Large intestine (tissue), 3 donors: ENCODE data around the gene MED13. TPM values are rescaled to one million over a fixed set of nuclear protein-coding genes. Genes with fewer than 3 reads are reported as not detected.
"Not testable (repeated sequence)": the region's sequence is repeated elsewhere in the genome, so short reads cannot be mapped to it uniquely, and the experiment has no call there.

Experiments used
- DNase-seq, 2 donors: peaks; one replicate each; pipeline versions ENCODE4 v3.0.0 to v3.0.0-alpha.2; 2013
- H3K27ac ChIP-seq: one replicate; pipeline ENCODE4 v1.5.1; 2013; ENCODE audit warnings: low read length
- H3K27me3 ChIP-seq: 2 replicates; pipeline ENCODE4 v1.6.1; 2013; ENCODE audit warnings: low read length; ENCODE audit not compliant: control insufficient read depth, insufficient read depth
- H3K36me3 ChIP-seq: 2 replicates; pipeline ENCODE4 v1.6.1; 2013; ENCODE audit warnings: low read length; ENCODE audit not compliant: control insufficient read depth, insufficient read depth
- H3K4me1 ChIP-seq: one replicate; pipeline ENCODE4 v1.6.1; 2013; ENCODE audit warnings: low read length; ENCODE audit not compliant: control insufficient read depth, insufficient read depth
- H3K4me3 ChIP-seq: one replicate; pipeline ENCODE4 v1.5.1; 2013; ENCODE audit warnings: low read length
- H3K9me3 ChIP-seq: one replicate; pipeline ENCODE4 v1.6.1; 2013; ENCODE audit warnings: mild to moderate bottlenecking, low read depth, low read length, moderate library complexity; ENCODE audit not compliant: control insufficient read depth
- WGBS: methylation state at CpG from one replicate; pipeline ENCODE4 v1.1.5; 2013; ENCODE audit warnings: low lambda C conversion rate; ENCODE audit not compliant: insufficient coverage; 5-methylcytosine and 5-hydroxymethylcytosine counted together
- polyA plus RNA-seq: library from polyadenylated mRNA; unstranded; fragments of 120-200 nt; gene quantifications from one replicate; pipeline ENCODE4 v1.2.1, GENCODE V29; 2013

Gene MED13
- polyA plus RNA-seq, 1 donor, result 29.3 TPM

- Histone ChIP-seq H3K4me1 (peaks cover 9% of the 10 kb centered on the region), H3K4me3 (no peak overlapping the region), H3K9me3 (no peaks in the 10 kb centered on the region), H3K27me3 (no peaks in the 10 kb centered on the region), H3K27ac (no peak overlapping the region), H3K36me3 (no peaks in the 10 kb centered on the region)
- WGBS, result 100% methylated on average over 1 of the region's 2 CpGs
- no peak for DNase-seq
Observed at GRCh38 chr17:62073993-62074392, 8.9 kb upstream of the MED13 start.

- H3K36me3 ChIP-seq, H3K4me1 ChIP-seq, DNase-seq, H3K9me3 ChIP-seq, H3K4me3 ChIP-seq, H3K27me3 ChIP-seq, H3K27ac ChIP-seq: not testable (repeated sequence)
- no CpG with 5 or more reads among the region's 21 CpGs for whole genome bisulfite sequencing
Observed at GRCh38 chr17:62072855-62073254, 7.8 kb upstream of the MED13 start.

GRCh38 chr17:62070900-62071299, 5.8 kb upstream of the MED13 start:
- WGBS, result 96% methylated on average over 2 of the region's 2 CpGs
- Histone ChIP-seq H3K27ac (no peak overlapping the region), H3K9me3 (no peaks in the 10 kb centered on the region), H3K4me3 (no peak overlapping the region), H3K27me3 (no peaks in the 10 kb centered on the region), H3K4me1 (peaks cover 3% of the 10 kb centered on the region), H3K36me3 (no peaks in the 10 kb centered on the region)
- DNase-seq, result no peak

- Histone ChIP-seq H3K27ac (no peak overlapping the region), H3K27me3 (no peaks in the 10 kb centered on the region), H3K9me3 (no peaks in the 10 kb centered on the region), H3K4me1 (peaks cover 3% of the 10 kb centered on the region), H3K36me3 (peaks cover 4% of the 10 kb centered on the region), H3K4me3 (no peak overlapping the region)
- peak in 1 of 2 donors; percentile 20 for DNase-seq
- 100% methylated on average over 3 of the region's 7 CpGs for WGBS
Observed at GRCh38 chr17:62067165-62068145, 2.4 kb upstream of the MED13 start.

- H3K27ac ChIP-seq, result peak overlapping the region; percentile 91
- peaks cover 3% of the 10 kb centered on the region for H3K4me1 ChIP-seq
- H3K9me3 ChIP-seq, result no peaks in the 10 kb centered on the region
- no peaks in the 10 kb centered on the region for H3K27me3 ChIP-seq
- peak; percentile 98 for DNase-seq
- WGBS, result no CpG with 5 or more reads among the region's 51 CpGs
- H3K36me3 ChIP-seq, result peaks cover 12% of the 10 kb centered on the region
- peak overlapping the region; percentile 74 for H3K4me3 ChIP-seq
Observed at GRCh38 chr17:62065611-62066468, 762 bp upstream of the MED13 start.

- peak in 1 of 2 donors; percentile 41 for DNase-seq
- H3K27ac ChIP-seq, result peak overlapping the region; percentile 86
- H3K27me3 ChIP-seq, result no peaks in the 10 kb centered on the region
- H3K9me3 ChIP-seq, result no peaks in the 10 kb centered on the region
- peaks cover 18% of the 10 kb centered on the region for H3K36me3 ChIP-seq
- peak overlapping the region; percentile 85 for H3K4me3 ChIP-seq
- 0% methylated on average over 2 of the region's 5 CpGs for WGBS
- peaks cover 3% of the 10 kb centered on the region for H3K4me1 ChIP-seq
Observed at GRCh38 chr17:62064029-62064790, 868 bp downstream of the MED13 start.

- Histone ChIP-seq H3K9me3 (no peaks in the 10 kb centered on the region), H3K4me1 (peaks cover 3% of the 10 kb centered on the region), H3K36me3 (peaks cover 22% of the 10 kb centered on the region), H3K27me3 (no peaks in the 10 kb centered on the region), H3K27ac (no peak overlapping the region), H3K4me3 (peak overlapping the region; percentile 85)
- no peak for DNase-seq
- no CpG with 5 or more reads among the region's 3 CpGs for WGBS
Observed at GRCh38 chr17:62062944-62063343, 2.1 kb downstream of the MED13 start.

- no peak overlapping the region for H3K4me3 ChIP-seq
- no peaks in the 10 kb centered on the region for H3K9me3 ChIP-seq
- H3K36me3 ChIP-seq, result peaks cover 22% of the 10 kb centered on the region
- peaks cover 3% of the 10 kb centered on the region for H3K4me1 ChIP-seq
- no peak overlapping the region for H3K27ac ChIP-seq
- DNase-seq, result no peak
- no peaks in the 10 kb centered on the region for H3K27me3 ChIP-seq
- no CpG with 5 or more reads among the region's 1 CpG for WGBS
Observed at GRCh38 chr17:62062302-62062701, 2.8 kb downstream of the MED13 start.

- Histone ChIP-seq H3K36me3 (peaks cover 34% of the 10 kb centered on the region), H3K4me3 (no peak overlapping the region), H3K27me3 (no peaks in the 10 kb centered on the region), H3K9me3 (no peaks in the 10 kb centered on the region), H3K4me1 (no peaks in the 10 kb centered on the region), H3K27ac (no peak overlapping the region)
- no peak for DNase-seq
- WGBS, result no CpG with 5 or more reads among the region's 3 CpGs
Observed at GRCh38 chr17:62059414-62059813, 5.7 kb downstream of the MED13 start.

GRCh38 chr17:62058611-62059010, 6.5 kb downstream of the MED13 start:
- no peak for DNase-seq
- Histone ChIP-seq H3K9me3 (no peaks in the 10 kb centered on the region), H3K36me3 (peaks cover 37% of the 10 kb centered on the region), H3K4me1 (no peaks in the 10 kb centered on the region), H3K27ac (no peak overlapping the region), H3K27me3 (no peaks in the 10 kb centered on the region), H3K4me3 (no peak overlapping the region)
- WGBS, result no CpG with 5 or more reads among the region's 4 CpGs
